GM13976 (cell line): ENCODE data around the gene GAL3ST1.

ENCODE experiments used
- DNase-seq: peaks from one replicate; pipeline ENCODE4 v3.0.0; 2012; ENCODE audit warnings: low spot score
- in situ Hi-C: fragments of 300-500 bp; cut with MboI; formaldehyde crosslinking; loops from one replicate; pipeline ENCODE4 v1.12.0; 2022; ENCODE audit warnings: low sequenced_read_pairs, mixed read lengths, inconsistent platforms; ENCODE audit not compliant: unreplicated experiment
- TF ChIP-seq, protein P1 (sequence below): IDR thresholded peaks from 2 replicates; pipeline ENCODE4 v1.5.1; 2012; ENCODE audit warnings: borderline replicate concordance, mild to moderate bottlenecking; ENCODE audit not compliant: insufficient read depth; ENCODE audit errors: extremely low read depth, missing control alignments, control extremely low read depth

The GAL3ST1 gene

DNA sequence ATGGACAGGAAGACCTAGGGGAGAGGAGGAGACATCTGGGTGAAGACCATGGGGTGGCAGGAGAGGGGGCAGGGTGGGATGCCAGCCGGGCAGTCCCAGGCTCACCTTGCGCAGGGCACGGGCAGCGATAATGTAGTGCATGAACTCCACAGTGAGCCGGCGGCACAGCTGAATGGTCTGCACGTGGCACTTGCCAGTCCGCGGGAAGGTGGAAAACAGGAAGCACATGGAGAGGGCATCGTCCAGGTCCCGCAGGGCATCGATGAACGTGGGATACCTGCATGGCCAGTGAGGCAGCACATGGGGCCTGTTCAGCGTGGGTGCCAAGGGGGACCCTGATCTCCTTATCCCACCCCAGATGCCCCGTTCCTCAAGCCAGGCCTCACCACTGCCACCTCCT is 10.0 kb upstream of the GAL3ST1 start:
- TF ChIP-seq, protein P1, sequence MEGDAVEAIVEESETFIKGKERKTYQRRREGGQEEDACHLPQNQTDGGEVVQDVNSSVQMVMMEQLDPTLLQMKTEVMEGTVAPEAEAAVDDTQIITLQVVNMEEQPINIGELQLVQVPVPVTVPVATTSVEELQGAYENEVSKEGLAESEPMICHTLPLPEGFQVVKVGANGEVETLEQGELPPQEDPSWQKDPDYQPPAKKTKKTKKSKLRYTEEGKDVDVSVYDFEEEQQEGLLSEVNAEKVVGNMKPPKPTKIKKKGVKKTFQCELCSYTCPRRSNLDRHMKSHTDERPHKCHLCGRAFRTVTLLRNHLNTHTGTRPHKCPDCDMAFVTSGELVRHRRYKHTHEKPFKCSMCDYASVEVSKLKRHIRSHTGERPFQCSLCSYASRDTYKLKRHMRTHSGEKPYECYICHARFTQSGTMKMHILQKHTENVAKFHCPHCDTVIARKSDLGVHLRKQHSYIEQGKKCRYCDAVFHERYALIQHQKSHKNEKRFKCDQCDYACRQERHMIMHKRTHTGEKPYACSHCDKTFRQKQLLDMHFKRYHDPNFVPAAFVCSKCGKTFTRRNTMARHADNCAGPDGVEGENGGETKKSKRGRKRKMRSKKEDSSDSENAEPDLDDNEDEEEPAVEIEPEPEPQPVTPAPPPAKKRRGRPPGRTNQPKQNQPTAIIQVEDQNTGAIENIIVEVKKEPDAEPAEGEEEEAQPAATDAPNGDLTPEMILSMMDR: no peak

DNA sequence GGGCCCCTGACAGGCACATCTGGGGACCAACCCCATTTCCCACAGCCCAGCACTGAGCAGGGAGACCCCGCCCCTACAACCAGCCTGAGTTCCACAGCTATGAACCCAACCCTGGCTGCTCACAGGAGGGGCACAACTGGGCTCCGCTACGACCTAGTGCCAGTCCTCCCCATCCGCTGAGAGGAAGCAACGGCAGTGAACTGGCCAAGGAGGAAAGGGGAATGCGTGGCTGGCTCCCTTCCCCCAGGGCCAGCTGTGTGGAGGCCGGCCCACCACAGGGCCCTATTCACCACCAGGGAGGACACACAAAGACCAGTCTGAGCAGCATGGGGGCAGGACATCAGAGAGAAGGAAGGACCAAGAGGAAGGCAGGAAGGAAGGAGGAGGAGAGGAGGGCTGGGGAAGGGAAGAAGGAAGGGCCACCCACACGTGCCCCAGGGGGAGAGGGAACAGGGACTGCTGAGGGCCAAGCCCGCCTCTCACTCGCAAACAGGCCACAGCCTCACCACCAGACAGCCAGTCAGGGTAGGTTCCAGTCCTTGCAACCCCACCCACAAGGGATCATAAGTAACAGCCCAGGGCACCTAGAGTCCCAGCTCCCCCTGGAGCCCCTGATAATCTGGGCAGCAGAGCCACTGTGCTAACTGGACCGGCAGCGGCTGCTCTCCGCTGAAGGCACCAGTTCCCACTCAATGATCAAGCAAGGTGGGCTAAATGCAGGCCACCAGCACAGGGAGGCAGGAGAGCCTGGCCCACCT is 8.5 kb upstream of the GAL3ST1 start:
- DNase-seq: no peak
- in situ Hi-C loops: no loop called here
- TF ChIP-seq, protein P1: no peak

More for the DNA sequence above, 10.0 kb upstream of the GAL3ST1 start:
- DNase-seq: no peak
- in situ Hi-C loops: no loop called here

- TF ChIP-seq, protein P1: no peak
- DNase-seq: no peak
- in situ Hi-C loops: no loop called here
Measured at GRCh38 chr22:30582051-30582450, 7.6 kb upstream of the GAL3ST1 start.

GRCh38 chr22:30580896-30581295 is 6.4 kb upstream of the GAL3ST1 start:
- DNase-seq: no peak
- in situ Hi-C loops: no loop called here
- TF ChIP-seq, protein P1: no peak

GRCh38 chr22:30578481-30578880 is 4.0 kb upstream of the GAL3ST1 start:
- TF ChIP-seq, protein P1: no peak
- no peak for DNase-seq
- in situ Hi-C loops: no loop called here

- in situ Hi-C loops: no loop called here
- no peak for DNase-seq
- TF ChIP-seq, protein P1: no peak
Measured at GRCh38 chr22:30575859-30576258, 1.4 kb upstream of the GAL3ST1 start.
